ENCODE results near the gene DMRT1.
A peak's percentile ranks its signal among the peaks of the same experiment; 100 is the strongest.

The DMRT1 gene

GRCh38 chr9:1007312-1007711 is 165.8 kb downstream of the DMRT1 start:
- DNase-seq, result no peak

DNA sequence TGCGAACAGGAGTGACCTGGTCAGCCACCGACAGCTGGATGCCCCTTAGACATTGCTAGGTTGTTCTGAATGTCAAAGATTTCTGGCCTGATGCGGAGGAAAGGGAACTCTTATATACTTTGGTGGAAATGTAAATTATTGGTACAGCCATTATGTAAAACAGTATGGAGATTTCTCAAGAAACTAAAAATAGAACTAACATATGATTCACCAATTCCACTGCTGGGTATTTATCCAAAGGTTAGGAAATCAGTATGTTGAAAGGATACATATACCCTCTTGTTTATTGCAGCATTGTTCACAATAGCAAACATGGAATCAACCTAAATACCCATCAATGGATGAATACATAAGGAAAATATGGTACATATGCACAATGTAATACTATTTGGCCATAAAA is 166.7 kb downstream of the DMRT1 start:
- DNase-seq, result no peak

DNA sequence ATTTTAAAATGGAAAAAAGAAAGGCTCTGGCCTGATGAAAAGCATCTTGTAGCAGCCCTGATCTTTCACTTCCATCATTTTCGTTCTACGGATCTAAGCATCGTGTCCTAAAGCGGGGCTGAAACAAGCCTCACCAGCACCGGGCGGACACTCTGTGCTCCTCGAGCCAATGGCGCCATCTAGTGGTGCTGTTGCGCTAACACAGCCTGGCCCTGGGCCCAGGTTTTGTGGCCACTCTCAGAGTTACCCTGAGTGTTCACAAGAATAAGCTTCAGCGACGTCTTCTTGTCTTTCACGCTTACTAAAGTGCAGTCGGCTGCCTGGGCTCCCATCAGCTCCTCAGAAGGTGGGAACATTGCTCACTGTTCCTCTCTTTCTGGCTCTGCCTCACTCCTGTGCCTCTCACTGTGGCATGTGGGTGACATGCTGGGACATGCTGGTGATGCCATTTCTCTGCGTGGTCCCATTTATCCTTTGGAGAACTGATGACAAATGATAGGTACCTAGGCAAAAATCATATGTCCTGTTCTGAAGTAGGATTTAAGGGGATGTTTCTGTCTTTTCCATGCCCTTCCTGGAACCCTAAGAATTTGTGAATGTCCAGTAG is 167.7 kb downstream of the DMRT1 start:
- peak; percentile 7 to 16 for DNase-seq

DNA sequence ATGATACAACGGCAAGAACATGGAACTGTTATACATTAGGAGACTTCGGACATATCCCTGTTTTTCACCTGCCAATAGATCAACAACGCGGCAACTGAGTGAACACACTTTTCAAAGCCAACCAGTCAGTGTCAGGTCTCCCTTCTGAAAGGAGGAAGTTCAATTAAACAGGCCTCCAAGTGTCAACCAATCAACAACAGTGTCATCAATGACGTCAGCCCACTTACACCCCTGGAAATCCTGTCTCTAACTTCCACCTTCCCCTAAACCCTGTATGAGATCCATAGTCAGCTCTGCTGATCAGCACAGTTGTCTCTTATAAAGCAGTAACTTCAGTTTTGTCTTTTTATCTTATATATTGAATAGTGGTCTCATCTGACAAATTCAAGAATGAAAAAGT is 171.5 kb downstream of the DMRT1 start:
- DNase-seq, result no peak

- DNase-seq, result no peak
Measured at GRCh38 chr9:1014225-1014624, 172.7 kb downstream of the DMRT1 start.

DNA sequence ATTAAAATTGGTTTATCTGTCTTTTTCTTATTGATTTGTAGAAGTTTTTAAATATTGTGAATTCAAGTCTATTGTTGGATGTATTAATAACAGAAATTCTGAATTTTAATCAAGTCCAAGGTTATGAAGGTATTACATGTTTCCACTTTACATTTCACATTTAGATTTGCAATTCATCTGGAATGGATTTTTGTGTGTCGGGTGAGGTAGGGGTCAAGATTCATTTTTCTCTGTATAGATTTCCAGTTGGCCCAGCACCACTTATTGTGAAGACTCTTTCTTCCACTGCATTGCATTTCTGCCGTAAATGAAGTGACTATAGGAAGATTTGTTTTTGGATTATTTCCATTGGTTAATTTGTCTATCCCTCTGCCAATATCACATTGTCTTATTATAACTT is 173.1 kb downstream of the DMRT1 start:
- no peak for DNase-seq

DNA sequence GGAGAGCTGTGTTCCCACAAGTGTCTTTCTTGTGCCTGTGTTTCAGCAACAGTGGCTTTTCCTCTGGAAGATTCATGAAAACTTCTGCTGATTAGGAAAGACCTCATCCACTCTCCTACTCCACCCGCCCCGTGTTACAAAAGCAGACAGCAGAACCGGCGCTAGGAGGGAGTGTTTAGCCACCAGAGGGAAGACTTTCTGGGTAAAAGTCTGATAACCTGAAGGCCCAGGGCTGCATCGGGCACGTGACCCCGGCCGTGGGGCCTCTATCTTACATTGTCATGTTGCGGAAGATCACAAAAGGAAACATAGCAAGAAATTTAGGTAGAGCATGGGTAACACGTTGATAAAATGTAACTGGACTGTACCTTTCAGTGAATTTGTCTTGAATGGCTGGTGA is 176.6 kb downstream of the DMRT1 start:
- DNase-seq, result no peak
